Measurements from ENCODE around the gene SLC29A3.

DNA sequence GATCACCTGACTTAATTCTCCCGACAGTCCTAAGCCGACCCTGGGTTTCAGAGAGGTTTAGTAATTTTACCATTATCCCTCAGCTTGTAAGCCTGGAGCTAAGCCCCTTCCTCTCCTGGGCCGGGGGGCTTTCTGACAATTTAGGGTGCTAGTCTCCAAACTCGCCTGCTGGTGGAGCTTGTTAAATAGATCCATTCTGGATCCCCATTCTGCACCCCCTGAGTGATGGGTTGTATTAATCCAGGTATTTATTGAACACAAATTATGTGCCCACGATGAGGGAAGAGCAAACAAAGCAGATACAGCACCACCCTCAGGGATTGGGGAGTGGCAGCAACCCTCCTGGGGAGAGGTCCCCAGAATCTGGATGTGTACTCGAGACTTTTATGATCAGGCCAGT lies 1.3 kb upstream of the SLC29A3 start:
- TF ChIP-seq, protein P1, sequence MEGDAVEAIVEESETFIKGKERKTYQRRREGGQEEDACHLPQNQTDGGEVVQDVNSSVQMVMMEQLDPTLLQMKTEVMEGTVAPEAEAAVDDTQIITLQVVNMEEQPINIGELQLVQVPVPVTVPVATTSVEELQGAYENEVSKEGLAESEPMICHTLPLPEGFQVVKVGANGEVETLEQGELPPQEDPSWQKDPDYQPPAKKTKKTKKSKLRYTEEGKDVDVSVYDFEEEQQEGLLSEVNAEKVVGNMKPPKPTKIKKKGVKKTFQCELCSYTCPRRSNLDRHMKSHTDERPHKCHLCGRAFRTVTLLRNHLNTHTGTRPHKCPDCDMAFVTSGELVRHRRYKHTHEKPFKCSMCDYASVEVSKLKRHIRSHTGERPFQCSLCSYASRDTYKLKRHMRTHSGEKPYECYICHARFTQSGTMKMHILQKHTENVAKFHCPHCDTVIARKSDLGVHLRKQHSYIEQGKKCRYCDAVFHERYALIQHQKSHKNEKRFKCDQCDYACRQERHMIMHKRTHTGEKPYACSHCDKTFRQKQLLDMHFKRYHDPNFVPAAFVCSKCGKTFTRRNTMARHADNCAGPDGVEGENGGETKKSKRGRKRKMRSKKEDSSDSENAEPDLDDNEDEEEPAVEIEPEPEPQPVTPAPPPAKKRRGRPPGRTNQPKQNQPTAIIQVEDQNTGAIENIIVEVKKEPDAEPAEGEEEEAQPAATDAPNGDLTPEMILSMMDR (IDR thresholded peaks at IDR 0.05) = no peak
- no peak for TF ChIP-seq POLR2A (IDR thresholded peaks at IDR 0.05)
